Pons (tissue), 1 donor: Measurements from ENCODE around the gene FHIT.
"Not testable (repeated sequence)": the region's sequence is repeated elsewhere in the genome, so short reads cannot be mapped to it uniquely, and the experiment has no call there.

Experiments used
- DNase-seq: peaks from one replicate; pipeline ENCODE4 v3.0.0-alpha.2; 2016; ENCODE audit warnings: low spot score

Gene FHIT

DNA sequence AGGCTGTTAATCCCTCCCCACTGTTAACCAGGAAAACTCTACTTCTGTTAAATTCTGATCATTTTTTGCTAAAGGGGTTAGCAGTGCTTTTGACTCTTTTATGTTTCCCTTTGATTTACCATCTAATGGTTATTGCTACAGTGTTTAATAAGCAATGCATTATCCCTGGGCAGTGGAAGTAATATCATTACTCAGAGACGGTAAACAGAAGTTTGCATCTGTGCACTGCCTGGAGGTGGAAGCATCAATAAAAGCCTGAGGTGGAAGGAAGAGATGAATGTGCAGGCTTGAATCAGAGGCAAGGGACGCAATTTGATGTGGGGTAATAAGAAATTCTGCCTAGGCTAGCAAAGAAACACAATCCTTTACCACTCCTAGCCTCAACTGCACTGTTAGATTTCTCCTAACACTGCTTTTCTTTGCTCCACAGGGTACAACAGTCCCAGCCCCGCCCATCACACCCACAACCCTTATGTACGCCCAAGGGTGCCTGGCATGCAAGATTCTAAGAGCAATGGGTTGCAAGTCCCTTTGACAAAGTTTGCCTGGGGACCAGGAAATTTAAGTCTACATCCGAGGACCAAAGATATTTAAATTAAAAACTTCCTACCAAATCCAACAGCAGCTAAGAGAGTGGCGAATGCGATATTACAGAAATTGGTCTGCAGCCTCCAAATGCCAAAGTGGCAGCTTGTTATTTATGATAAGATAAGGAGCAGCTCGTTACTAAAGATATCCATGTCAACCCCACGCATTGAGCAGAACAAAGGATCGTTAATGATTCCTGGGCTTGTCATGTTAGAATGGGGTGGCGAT, 261.4 kb downstream of the FHIT start:
- DNase-seq, result no peak

DNA sequence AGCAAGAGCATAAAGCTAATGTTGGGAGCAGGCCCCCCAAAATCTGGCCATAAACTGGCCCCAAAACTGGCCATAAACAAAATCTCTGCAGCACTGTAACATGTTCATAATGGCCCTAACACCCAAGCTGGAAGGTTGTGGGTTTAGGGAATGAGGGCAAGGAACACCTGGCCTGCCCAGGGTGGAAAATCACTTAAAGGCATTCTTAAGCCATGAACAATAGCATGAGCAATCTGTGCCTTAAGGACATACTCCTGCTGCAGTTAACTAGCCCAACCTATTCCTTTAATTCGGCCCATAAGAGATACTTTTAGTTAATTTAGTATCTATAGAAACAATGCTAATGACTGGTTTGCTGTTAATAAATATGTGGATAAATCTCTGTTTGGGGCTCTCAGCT, 264.1 kb downstream of the FHIT start:
- not testable (repeated sequence) for DNase-seq

DNA sequence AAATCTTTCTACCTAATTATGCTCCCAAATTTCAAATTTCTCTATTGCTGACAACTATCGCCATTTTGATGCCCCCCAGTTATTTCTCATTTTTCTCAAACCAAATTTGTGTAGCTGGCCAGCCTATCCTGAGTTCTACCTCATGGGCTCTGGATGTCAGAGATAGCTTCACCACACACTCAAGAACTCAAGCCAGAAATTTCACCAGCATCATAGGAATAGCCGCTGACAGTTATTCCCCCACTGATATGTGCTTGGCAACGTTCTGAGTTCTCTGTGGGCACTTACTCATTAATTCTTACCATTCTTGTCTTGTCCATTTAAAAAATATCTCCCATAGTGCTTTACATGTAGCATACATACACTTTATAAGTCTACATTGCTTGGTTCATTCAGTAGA, 264.7 kb downstream of the FHIT start:
- DNase-seq, result no peak

DNA sequence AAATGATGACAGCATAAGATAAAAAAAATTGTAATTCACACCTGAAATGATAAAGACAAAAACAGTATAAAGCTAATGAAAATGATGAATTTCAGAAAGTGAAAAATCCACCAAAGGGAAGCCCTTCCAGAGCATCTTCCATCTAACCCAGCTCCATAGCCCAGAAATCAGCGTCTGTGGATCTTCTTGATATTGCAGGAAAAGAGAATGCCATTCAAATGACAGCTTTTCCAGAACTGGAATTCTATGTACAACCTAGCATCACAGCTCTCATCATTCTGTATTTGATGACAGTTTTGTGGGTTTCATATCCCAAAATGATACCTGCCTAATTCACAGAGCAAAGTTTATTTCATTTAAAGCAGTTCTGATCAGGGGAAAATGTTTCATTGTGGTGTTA, 267.3 kb downstream of the FHIT start:
- DNase-seq, result no peak

DNA sequence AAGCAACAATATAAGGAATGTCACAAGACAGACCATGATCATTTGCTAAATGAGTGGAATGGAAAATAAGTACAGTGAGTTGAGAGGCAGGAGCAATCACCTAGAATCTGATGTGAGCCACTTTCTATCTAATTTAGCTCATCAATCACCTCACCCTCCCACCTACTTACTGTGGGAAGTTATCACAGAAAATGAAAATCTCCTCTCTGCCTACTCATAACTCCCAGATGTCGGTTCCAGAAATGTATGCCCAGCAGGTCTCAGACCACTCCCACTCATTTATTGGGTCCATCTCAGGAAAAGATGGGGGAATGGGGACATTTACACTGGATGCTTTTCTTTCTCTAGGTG, 270.9 kb downstream of the FHIT start:
- DNase-seq, result no peak

DNA sequence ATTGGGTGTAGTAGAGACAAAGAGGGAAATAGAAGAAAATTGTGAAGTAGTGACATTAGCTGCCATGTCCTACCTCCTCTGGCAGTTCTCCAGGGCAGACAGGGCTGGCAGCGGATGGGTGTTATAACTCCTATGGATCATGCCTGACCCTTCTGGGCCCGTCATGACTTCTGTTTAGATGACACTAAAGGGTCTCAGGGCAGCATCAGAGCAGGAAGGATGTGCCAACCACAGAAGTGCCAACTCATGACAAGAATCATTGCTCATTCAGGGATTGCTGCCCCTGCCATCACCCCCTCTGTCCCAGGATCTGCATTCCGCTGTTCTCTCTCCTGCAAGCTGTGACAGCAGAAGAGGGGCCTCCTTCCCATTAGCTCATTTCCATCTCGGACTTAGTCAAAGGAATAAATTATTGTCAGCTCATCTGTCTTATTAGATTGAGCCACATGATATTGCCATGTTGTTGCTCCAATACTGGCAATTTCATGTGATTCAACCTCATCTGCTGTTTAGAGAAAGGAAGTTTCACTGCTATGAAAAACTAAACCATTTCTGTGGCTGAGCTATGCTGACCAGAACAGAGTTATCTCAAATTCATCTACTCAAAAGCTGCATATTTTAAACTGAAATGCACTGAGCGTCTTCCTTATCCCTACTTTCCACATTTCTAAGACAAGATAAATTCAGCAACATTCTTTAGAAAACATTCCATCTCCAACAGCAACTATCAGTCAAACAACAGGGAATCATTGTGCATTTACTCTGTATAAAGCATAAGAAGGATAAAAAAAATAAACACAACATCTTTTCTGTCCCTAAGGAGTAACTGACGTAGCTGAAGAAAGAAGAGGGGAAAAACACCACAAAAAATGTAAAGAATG, 271.6 kb downstream of the FHIT start:
- DNase-seq, result no peak

DNA sequence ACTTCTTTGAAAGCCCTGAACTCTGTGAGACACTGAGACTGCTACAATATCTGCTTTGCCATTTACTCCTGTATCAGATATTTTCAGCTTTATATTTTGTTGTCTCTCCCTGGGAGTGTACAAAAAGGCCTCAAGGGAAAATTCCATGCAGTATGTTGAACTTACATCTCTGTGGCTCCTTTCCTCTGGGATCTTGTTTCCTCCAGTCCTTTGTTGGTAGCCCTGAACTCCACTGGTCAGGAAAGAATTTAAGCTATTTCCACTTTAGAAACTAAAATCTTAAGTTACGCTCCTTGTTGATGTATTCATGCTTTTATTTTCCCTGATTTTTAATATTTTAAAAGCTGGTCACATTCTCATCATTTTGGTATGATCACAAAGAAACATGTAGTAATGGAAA, 277.9 kb downstream of the FHIT start:
- DNase-seq, result no peak

DNA sequence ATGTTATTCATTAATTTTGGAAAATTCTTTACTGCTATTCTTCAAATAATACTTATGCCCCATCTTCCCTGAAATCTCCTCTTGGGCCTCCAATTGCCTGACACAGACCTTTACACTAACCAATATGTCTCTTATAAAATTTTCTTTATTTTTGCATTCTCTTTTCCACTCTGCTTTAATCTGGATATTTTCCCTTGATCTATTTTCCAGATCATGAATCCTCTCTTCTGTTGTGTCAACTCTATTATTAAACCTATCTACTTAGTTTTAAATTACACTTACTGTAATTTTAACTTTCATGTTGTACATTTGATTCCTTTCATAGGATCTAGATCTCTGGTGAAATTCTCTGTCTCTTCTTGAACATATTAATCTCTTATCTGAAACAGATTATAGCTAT, 278.7 kb downstream of the FHIT start:
- DNase-seq, result no peak

DNA sequence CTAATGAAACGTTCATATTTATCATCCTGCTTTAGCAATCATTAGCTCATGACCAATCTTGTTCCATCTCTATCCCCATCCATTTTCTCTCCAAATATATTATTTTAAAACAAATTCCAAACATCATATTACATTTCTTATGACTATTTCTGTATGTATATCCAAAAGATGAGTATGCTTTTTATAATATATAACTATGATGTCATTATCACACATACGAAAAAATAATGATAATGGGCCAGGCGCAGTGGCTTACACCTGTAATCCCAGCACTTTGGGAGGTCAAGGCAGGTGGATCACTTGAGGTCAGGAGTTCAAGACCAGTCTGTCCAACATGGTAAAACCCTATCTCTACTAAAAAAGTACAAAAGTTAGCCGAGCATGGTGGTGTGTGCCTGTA, 280.4 kb downstream of the FHIT start:
- DNase-seq, result no peak

DNA sequence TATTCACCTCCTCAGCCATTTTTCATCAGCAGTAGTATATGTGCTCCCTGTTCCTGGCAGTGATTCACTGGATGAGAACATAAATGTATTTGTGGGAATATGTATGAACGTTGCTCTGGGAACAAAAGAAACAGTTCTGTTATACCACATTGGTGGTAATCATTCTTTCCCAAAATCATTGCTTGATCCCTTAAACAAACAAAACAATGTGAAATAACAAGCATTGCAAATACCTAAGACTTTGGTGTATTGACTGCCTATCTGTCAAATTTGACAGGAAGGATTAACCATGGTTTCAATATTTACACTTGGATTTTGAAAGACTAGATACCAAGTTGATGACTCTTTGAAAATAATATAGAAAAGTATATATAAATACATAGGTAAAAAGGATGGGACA, 284.1 kb downstream of the FHIT start:
- no peak for DNase-seq

DNA sequence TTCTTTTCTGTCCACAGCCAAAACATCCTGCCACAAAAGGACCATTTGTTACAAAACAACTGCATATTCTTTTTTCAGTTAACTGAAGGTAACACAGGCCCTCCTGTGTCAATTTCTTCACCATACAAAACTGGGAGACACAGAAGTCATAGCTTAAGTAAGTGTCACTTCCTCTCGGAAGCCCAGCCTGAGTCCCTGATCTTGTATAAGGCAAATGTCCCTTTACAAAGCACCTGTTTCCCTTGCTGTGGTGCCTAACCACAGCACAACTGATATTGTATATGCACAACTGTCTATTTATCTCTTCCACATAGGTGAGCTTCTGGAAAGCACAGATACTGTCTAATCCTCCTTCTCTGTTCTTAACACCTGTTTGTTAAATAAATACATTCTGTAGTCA, 293.7 kb downstream of the FHIT start:
- DNase-seq, result no peak

DNA sequence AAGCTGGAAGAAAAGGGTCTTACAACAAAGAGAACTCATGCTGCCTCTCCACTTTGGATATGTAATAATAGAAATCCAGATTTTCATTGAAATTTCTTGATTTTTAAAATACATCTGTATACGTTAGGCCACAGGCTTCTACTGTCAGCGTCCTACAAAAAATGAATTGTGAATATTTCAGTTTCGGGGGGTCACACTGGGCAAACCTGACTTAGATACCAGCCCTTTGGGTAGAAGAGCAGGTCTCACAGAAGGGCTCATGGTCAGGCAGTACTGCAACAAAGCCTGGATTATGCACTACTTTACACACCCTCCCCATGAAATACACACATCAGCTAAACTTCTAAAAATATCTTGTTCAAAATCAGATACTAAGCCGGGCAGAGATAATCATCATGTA, 294.5 kb downstream of the FHIT start:
- no peak for DNase-seq

DNA sequence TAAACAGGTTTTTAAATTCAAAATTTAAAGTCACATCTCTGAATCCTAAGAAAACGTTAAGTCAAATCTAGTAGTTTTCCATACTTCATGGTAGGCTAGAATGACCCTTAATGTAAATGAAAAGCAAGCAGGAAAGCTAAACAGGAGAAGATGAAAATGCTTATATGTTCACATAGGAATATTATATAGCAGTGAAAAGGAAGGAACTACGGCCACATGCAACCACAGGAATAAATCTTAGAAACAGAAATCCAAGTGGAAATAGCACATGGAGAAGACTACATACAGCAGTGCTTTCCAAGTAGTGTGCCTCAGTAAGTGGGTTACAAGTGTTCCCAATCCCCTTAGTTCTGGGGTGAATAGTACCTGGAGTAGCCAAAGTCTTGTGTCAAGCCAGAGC, 296.2 kb downstream of the FHIT start:
- DNase-seq, result no peak

DNA sequence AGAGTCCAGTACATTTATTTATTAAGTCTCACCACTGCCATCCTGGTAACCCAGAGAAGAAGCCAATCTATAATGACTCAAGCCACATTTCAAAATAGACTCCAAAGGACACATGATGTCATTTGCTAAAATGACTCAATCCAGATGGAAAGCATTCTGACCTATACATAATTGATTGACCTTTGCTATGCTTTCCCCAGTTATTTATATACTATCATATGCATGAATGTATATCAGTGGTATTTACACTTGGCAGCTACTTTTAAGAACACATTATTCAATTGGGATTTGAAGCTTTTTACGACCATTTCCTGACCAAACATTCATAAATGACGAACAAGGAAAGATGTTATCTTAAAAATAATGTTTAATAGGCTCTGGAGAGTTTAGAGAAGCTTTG, 297.2 kb downstream of the FHIT start:
- DNase-seq, result no peak

DNA sequence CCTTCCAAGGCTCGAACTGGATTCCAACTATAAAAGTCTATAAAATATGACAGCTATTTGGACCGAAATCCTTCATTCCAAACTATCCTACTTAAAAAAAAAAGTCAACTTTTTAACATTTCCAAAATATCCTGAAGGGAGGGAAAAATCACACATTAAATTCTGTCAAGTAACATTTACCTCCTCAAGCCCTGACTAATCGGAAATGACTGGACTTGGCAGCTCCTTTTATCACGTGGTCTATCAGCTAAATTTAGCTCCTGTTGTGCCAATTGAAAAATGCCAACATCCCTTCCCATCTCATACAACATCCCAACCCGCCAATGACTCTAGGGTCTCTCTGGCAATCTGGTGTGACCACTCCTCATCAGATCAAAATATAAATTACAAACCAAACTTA, 297.9 kb downstream of the FHIT start:
- no peak for DNase-seq

DNA sequence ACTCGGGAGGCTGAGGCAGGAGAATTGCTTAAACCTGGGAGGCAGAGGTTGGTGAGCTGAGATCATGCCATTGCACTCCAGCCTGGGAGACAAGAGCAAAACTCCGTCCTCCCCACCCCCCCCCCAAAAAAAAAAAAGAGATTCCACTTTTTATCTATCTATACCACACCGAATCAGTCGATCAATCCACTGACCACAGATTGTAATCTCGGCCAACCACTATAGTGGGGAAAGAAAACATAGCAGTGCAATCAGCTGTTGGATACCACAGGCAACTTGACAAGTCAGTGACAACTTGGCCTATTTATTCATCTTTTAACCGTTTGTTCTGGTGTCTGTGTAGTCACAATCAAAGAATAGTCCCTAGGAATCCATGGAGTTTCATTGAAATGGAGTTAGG, 299.2 kb downstream of the FHIT start:
- no peak for DNase-seq

DNA sequence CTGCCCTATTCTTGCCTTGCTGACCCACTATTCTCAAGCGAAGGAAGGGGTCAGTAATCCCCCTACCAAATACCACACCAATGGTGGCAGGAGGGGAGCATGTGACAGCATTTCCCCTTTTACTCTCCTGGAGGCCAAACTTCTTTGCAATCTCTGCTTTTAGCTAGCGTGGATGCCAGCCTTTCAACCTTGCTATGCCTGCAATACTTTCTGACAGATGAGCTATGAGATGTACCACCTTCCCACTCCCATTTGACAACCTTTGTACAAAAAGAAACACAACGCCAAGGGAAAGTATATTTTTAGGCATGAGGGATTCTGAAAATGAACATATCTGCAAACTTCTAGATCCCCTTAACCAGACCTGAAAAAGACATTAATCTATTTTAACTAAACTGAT, 302.1 kb downstream of the FHIT start:
- DNase-seq, result no peak

DNA sequence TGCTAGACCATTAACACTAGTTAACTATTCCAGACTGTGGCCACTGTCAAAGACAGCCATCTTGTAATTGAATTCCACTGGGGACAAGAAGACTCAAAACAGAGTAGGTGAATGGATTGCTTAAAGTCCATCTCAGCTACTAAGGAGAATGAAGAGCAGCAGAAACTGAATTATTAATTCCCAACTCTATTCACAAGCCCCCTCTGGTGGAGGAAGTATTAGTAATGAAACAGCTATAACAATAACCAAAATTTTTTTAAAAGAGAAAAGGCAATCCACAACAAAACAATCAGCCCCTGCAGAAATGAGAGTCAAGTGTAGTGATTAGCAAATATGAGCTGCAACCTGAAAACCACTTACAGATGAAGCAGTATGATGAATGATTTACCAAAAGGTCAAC, 302.8 kb downstream of the FHIT start:
- DNase-seq, result no peak

DNA sequence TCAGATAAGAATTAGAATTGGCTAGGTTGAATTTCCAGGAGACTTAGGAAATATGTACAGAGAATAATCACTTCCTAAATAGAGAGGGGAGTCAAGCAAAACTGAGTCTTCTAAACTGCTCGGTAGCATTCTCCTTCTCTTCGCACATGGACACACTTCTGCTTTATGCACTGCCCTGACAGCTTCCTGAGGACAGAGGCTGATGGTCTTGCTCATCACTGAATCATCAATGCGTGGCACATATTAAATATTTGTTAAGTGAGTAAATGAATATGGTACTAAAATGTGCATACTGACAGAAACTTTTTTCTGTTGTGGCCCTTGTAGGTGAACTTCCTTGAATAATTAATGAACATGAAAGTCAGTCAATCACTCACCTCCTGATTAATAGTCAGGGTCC, 315.5 kb downstream of the FHIT start:
- no peak for DNase-seq

DNA sequence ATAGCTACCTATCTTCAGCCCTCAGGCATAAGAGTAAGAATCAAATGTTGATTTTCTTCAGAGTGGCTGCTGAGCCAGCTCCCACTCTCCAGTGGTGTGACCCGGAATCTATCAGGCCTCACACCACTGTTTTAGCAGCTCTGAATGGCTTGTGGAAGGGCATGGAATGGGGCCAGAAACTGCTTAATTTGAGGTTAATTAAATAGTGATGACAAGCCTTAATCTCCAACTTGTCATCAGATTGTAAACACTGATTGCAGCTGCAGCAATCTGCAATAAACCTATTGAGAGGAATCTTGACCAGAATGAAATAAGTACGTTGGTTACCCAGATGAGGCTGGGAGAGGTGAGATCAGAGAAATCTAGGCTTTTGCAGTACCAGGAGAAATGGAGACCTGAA, 317.4 kb downstream of the FHIT start:
- DNase-seq, result no peak

DNA sequence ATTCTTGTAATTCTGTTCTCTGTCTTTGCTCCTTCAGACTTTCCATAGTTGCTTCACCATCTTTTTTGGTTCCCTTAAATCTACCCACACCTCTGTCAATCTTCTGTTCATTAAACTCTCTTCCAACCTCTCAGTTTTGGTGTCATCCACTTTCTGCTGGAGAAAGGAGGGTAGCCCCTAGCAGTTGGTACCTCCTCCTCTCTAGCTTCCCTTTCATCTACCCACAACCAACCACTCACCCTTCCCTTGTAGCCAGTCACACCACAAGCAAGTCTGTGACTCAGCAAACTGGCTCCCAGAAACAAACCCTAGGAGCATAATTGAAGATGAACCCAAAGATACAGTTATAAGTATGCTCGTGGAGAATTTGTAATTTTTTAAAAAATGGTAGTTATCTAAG, 318.6 kb downstream of the FHIT start:
- DNase-seq, result no peak

DNA sequence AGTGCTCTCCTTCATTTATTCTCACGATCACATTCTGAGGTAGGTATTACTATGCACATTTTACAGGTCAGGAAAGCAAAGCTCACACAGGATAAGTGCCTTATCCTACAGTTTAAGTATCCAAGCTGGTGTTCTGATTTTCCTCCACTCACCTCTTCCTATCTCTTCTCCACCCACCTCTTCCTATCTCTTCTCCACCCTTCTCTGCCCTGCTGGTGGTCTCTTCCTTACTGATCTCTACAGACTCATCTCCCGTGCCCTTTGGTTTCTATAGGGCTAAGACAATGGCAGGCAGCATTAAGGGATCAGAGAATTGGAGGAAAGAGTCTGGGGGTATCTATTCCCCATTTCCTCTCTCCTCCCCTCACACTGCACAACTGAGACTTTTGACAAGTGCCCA, 319.1 kb downstream of the FHIT start:
- no peak for DNase-seq

DNA sequence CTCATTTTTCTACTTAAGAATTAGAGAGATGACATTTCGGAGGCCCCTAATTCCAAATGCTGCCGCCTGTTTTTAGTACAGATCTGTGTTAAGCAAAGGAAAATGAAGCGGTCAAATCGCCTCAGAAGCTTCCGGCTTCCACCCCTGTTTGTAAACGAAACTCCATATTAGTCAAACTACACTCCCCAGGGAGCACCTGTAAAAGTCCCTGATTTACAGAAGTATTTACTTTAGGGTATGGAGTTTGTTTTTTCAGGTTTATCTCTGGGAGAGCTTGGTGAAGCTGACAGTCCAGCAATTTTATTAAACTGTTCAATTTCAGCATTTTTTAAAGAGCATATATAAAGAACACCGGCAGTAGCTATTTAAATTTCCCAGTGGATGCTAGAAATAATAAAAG, 319.8 kb downstream of the FHIT start:
- DNase-seq, result no peak

DNA sequence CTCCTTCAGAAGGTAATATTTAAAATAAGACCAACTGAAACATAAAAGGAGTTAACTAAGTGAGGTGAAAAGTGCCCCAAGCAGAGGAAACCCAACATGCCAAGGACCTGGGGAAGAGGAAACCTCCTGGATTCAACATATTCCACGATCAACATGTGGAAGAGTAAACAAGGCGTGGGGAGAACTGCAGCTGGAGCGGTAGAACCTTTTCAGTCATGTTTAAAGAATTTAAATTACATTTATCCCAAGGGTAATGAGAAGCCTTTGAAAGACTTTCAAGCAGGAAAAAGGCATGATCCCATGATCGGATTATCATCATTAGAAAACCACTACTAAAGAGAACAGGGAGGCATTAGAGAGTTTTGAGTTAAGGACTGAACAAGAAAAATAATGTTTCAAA, 330.7 kb downstream of the FHIT start:
- no peak for DNase-seq
